Uterus (tissue), 2 donors: ENCODE measurements around the gene WDR91.

ENCODE experiments used
- CTCF ChIP-seq, 4 experiments: fragments of 200-600 bp in 2 of 4; fragments of 450-650 bp in 2 of 4; sonication (generic) in 2 of 4; IDR thresholded peaks; one replicate each; pipeline ENCODE4 v1.5.1; 2016 to 2019; ENCODE audit warnings: antibody characterized with exemption in 4 of 4, mild to moderate bottlenecking in 2 of 4, moderate library complexity in 1 of 4
- POLR2A ChIP-seq, 2 donors: fragments of 450-650 bp; IDR thresholded peaks; one replicate each; pipeline ENCODE4 v1.6.1; 2016; ENCODE audit warnings: antibody characterized with exemption in 2 of 2, mild to moderate bottlenecking in 1 of 2, moderate library complexity in 1 of 2

GRCh38 chr7:135232720-135233119 is 21.4 kb upstream of the WDR91 start:
- TF ChIP-seq CTCF (IDR thresholded peaks at IDR 0.05): no peak
- no peak for TF ChIP-seq POLR2A (IDR thresholded peaks at IDR 0.05)
